RWPE2 (cell line): ENCODE data around the gene PLXNB1.
A peak's percentile ranks its signal among the peaks of the same experiment; 100 is the strongest.

Experiments
- ATAC-seq: fragments of 200-7000 bp; cut with Tn5 transposase; 3 replicates; pipeline ENCODE4 v1.9.1; 2021; ENCODE audit warnings: low read depth
- DNase-seq: peaks from one replicate; pipeline ENCODE4 v3.0.0-alpha.2; 2020; ENCODE audit warnings: low spot score
- H3K27ac ChIP-seq: fragments of 450-650 bp; 2 replicates; pipeline ENCODE4 v1.5.1; 2017; ENCODE audit warnings: mild to moderate bottlenecking; ENCODE audit not compliant: poor library complexity, severe bottlenecking
- H3K27me3 ChIP-seq: fragments of 250-450 bp; sonication (Bioruptor Pico); 2 replicates; pipeline ENCODE4 v1.5.1; 2021; ENCODE audit warnings: mild to moderate bottlenecking, moderate library complexity; ENCODE audit not compliant: insufficient read depth, poor library complexity, severe bottlenecking
- H3K36me3 ChIP-seq: fragments of 250-450 bp; sonication (Bioruptor Pico); 2 replicates; pipeline ENCODE4 v1.5.1; 2020; ENCODE audit warnings: low read depth, mild to moderate bottlenecking, moderate library complexity
- H3K4me1 ChIP-seq: fragments of 250-450 bp; sonication (Bioruptor Pico); 2 replicates; pipeline ENCODE4 v1.5.1; 2021; ENCODE audit warnings: mild to moderate bottlenecking, moderate library complexity; ENCODE audit not compliant: insufficient read depth, poor library complexity, severe bottlenecking
- H3K4me3 ChIP-seq: fragments of 250-450 bp; sonication (Bioruptor Pico); 2 replicates; pipeline ENCODE4 v1.5.1; 2021; ENCODE audit warnings: mild to moderate bottlenecking, moderate library complexity; ENCODE audit not compliant: severe bottlenecking
- H3K9me3 ChIP-seq: fragments of 250-450 bp; sonication (Bioruptor Pico); 2 replicates; pipeline ENCODE4 v1.5.1; 2021; ENCODE audit warnings: mild to moderate bottlenecking, moderate library complexity; ENCODE audit not compliant: severe bottlenecking
- CTCF ChIP-seq: fragments of 450-650 bp; IDR thresholded peaks from one replicate; pipeline ENCODE4 v1.5.1; 2017; ENCODE audit warnings: mild to moderate bottlenecking, moderate library complexity; ENCODE audit not compliant: poor library complexity, severe bottlenecking

PLXNB1 gene

GRCh38 chr3:48409291-48410201 lies 20.3 kb downstream of the PLXNB1 start:
- Histone ChIP-seq H3K36me3 (peaks cover 91% of the 10 kb centered on the region), H3K9me3 (no peaks in the 10 kb centered on the region), H3K4me3 (no peak overlapping the region), H3K4me1 (no peaks in the 10 kb centered on the region), H3K27me3 (no peaks in the 10 kb centered on the region), H3K27ac (no peak overlapping the region)
- DNase-seq (peak; percentile 56), ATAC-seq (no peak)
- no peak for TF ChIP-seq CTCF

- no peaks in the 10 kb centered on the region for H3K9me3 ChIP-seq
- no peaks in the 10 kb centered on the region for H3K4me1 ChIP-seq
- no peak for TF ChIP-seq CTCF
- no peak overlapping the region for H3K4me3 ChIP-seq
- H3K27me3 ChIP-seq, result no peaks in the 10 kb centered on the region
- ATAC-seq, result no peak
- peak; percentile 30 for DNase-seq
- H3K27ac ChIP-seq, result no peak overlapping the region
- H3K36me3 ChIP-seq, result peaks cover 90% of the 10 kb centered on the region
Measured at GRCh38 chr3:48408823-48409281, 21.0 kb downstream of the PLXNB1 start.

- H3K4me3 ChIP-seq, result no peak overlapping the region
- H3K9me3 ChIP-seq, result no peaks in the 10 kb centered on the region
- no peak overlapping the region for H3K27ac ChIP-seq
- H3K4me1 ChIP-seq, result peaks cover 2% of the 10 kb centered on the region
- TF ChIP-seq CTCF, result no peak
- H3K27me3 ChIP-seq, result no peaks in the 10 kb centered on the region
- ATAC-seq (no peak), DNase-seq (no peak)
- peaks cover 89% of the 10 kb centered on the region for H3K36me3 ChIP-seq
Measured at GRCh38 chr3:48407542-48408099, 22.3 kb downstream of the PLXNB1 start.

- peaks cover 85% of the 10 kb centered on the region for H3K36me3 ChIP-seq
- no peak overlapping the region for H3K27ac ChIP-seq
- H3K4me1 ChIP-seq, result peaks cover 10% of the 10 kb centered on the region
- TF ChIP-seq CTCF, result no peak
- DNase-seq (peak; percentile 33), ATAC-seq (no peak)
- H3K4me3 ChIP-seq, result no peak overlapping the region
- no peaks in the 10 kb centered on the region for H3K27me3 ChIP-seq
- H3K9me3 ChIP-seq, result no peaks in the 10 kb centered on the region
Measured at GRCh38 chr3:48406443-48407431, 23.1 kb downstream of the PLXNB1 start.
